ENCODE results near the gene GRIK4. TPM values are rescaled to one million over a fixed set of nuclear protein-coding genes. Genes with fewer than 3 reads are reported as not detected.
"Not testable (repeated sequence)": the region's sequence is repeated elsewhere in the genome, so short reads cannot be mapped to it uniquely, and the experiment has no call there.

The GRIK4 gene
- total RNA-seq, 3 donors from 2014 or later (not counting 1 experiment from before 2014, with no cell fraction given), result 2.2 to 32.3 (median 21.9) TPM

DNA sequence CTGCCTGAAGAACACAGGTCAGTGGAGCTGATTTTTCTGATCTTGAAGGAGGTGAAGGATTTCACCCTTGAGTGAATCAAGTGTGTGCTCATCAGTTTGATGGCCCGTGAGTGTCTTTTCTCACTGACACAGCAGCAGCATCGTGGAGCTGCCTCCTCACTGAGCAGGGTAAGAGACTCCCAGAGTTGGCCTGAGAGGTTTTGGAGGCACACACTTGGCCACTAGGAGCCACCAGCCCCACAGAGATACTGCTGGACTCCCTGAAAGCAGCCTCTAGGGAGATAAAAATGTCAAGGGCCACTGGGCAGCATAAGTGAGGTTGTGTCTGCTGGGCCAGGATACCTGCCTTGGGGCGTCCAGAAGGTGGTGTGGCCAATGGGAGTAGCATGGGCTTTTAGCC, 245.4 kb downstream of the GRIK4 start:
- no peaks in the 10 kb centered on the region for H3K36me3 ChIP-seq (ENCODE audit: control insufficient read depth, insufficient read depth, low read length)
- H3K4me1 Mint-ChIP-seq, result peaks cover 0 to 39% of the 10 kb centered on the region in 2 donors
- H3K27ac Mint-ChIP-seq, result peak overlapping the region in 1 of 2 donors; percentile 39
- ATAC-seq (peak; percentile 38 to 61 (median 48)), DNase-seq (no peak)
- intact Hi-C loops (cut with micrococcal nuclease), result no loop called here
- H3K27ac ChIP-seq (ENCODE audit: low read length), result no peak overlapping the region
- WGBS (ENCODE audit: insufficient coverage), result 80% methylated on average over 3 of the region's 3 CpGs
- no peak overlapping the region for H3K4me3 Mint-ChIP-seq
- H3K4me3 ChIP-seq (ENCODE audit: low read length), result no peak overlapping the region
- H3K4me1 ChIP-seq (ENCODE audit: control insufficient read depth, insufficient read depth, low read length), result no peaks in the 10 kb centered on the region
- H3K9me3 Mint-ChIP-seq, result no peaks in the 10 kb centered on the region
- TF ChIP-seq, protein P1, sequence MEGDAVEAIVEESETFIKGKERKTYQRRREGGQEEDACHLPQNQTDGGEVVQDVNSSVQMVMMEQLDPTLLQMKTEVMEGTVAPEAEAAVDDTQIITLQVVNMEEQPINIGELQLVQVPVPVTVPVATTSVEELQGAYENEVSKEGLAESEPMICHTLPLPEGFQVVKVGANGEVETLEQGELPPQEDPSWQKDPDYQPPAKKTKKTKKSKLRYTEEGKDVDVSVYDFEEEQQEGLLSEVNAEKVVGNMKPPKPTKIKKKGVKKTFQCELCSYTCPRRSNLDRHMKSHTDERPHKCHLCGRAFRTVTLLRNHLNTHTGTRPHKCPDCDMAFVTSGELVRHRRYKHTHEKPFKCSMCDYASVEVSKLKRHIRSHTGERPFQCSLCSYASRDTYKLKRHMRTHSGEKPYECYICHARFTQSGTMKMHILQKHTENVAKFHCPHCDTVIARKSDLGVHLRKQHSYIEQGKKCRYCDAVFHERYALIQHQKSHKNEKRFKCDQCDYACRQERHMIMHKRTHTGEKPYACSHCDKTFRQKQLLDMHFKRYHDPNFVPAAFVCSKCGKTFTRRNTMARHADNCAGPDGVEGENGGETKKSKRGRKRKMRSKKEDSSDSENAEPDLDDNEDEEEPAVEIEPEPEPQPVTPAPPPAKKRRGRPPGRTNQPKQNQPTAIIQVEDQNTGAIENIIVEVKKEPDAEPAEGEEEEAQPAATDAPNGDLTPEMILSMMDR (IDR thresholded peaks at IDR 0.05), result no peak
- H3K27me3 Mint-ChIP-seq (ENCODE audit: low read depth in 2 of 2), result no peaks in the 10 kb centered on the region
- H3K27me3 ChIP-seq (ENCODE audit: control insufficient read depth, insufficient read depth, low read length), result no peaks in the 10 kb centered on the region
- H3K36me3 Mint-ChIP-seq, result no peaks in the 10 kb centered on the region
- no peaks in the 10 kb centered on the region for H3K9me3 ChIP-seq (ENCODE audit: control insufficient read depth, insufficient read depth, low read length)

- WGBS (ENCODE audit: insufficient coverage), result 75% methylated on average over 2 of the region's 2 CpGs
- Mint-ChIP-seq H3K4me3 (no peak overlapping the region), H3K36me3 (no peaks in the 10 kb centered on the region), H3K4me1 (peaks cover 0 to 43% of the 10 kb centered on the region in 2 donors), H3K27me3 (ENCODE audit: low read depth in 2 of 2) (peaks cover 0 to 4% of the 10 kb centered on the region in 2 donors), H3K9me3 (no peaks in the 10 kb centered on the region), H3K27ac (peak overlapping the region in 1 of 2 donors; percentile 11)
- DNase-seq (no peak), ATAC-seq (peak in 1 of 3 donors; percentile 38)
- Histone ChIP-seq H3K9me3 (ENCODE audit: control insufficient read depth, insufficient read depth, low read length) (no peaks in the 10 kb centered on the region), H3K27me3 (ENCODE audit: control insufficient read depth, insufficient read depth, low read length) (no peaks in the 10 kb centered on the region), H3K36me3 (ENCODE audit: control insufficient read depth, insufficient read depth, low read length) (no peaks in the 10 kb centered on the region), H3K27ac (ENCODE audit: low read length) (no peak overlapping the region), H3K4me3 (ENCODE audit: low read length) (no peak overlapping the region), H3K4me1 (ENCODE audit: control insufficient read depth, insufficient read depth, low read length) (no peaks in the 10 kb centered on the region)
- TF ChIP-seq, protein P1 (IDR thresholded peaks at IDR 0.05), result no peak
- intact Hi-C loops (cut with micrococcal nuclease), result no loop called here
Measured at GRCh38 chr11:120759046-120759445, 247.5 kb downstream of the GRIK4 start.

GRCh38 chr11:120765710-120766109, 254.2 kb downstream of the GRIK4 start:
- H3K27ac ChIP-seq (ENCODE audit: low read length); DNase-seq; H3K36me3 ChIP-seq (ENCODE audit: control insufficient read depth, insufficient read depth, low read length); H3K4me3 Mint-ChIP-seq; H3K9me3 Mint-ChIP-seq; H3K4me1 ChIP-seq (ENCODE audit: control insufficient read depth, insufficient read depth, low read length); H3K27ac Mint-ChIP-seq; ATAC-seq; H3K4me3 ChIP-seq (ENCODE audit: low read length); H3K9me3 ChIP-seq (ENCODE audit: control insufficient read depth, insufficient read depth, low read length); H3K27me3 ChIP-seq (ENCODE audit: control insufficient read depth, insufficient read depth, low read length); intact Hi-C loops (cut with micrococcal nuclease): not testable (repeated sequence)
- 79% methylated on average over 2 of the region's 2 CpGs for WGBS (ENCODE audit: insufficient coverage)
- H3K27me3 Mint-ChIP-seq (ENCODE audit: low read depth in 2 of 2), result peaks cover 6 to 11% of the 10 kb centered on the region in 2 donors
- H3K4me1 Mint-ChIP-seq, result peaks cover 14 to 57% of the 10 kb centered on the region in 2 donors
- H3K36me3 Mint-ChIP-seq, result peaks cover 11% of the 10 kb centered on the region

- Mint-ChIP-seq H3K4me1 (peaks cover 14 to 57% of the 10 kb centered on the region in 2 donors), H3K27me3 (ENCODE audit: low read depth in 2 of 2) (peaks cover 6 to 11% of the 10 kb centered on the region in 2 donors), H3K36me3 (peaks cover 11% of the 10 kb centered on the region), H3K9me3 (peaks cover 3% of the 10 kb centered on the region in 2 donors), H3K27ac (no peak overlapping the region), H3K4me3 (no peak overlapping the region)
- Histone ChIP-seq H3K27ac (ENCODE audit: low read length) (no peak overlapping the region), H3K9me3 (ENCODE audit: control insufficient read depth, insufficient read depth, low read length) (peaks cover 8% of the 10 kb centered on the region), H3K4me1 (ENCODE audit: control insufficient read depth, insufficient read depth, low read length) (no peaks in the 10 kb centered on the region), H3K36me3 (ENCODE audit: control insufficient read depth, insufficient read depth, low read length) (no peaks in the 10 kb centered on the region), H3K4me3 (ENCODE audit: low read length) (no peak overlapping the region), H3K27me3 (ENCODE audit: control insufficient read depth, insufficient read depth, low read length) (peaks cover 4% of the 10 kb centered on the region)
- DNase-seq (no peak), ATAC-seq (no peak)
- 76% methylated on average over 7 of the region's 7 CpGs for WGBS (ENCODE audit: insufficient coverage)
- intact Hi-C loops (cut with micrococcal nuclease), result no loop called here
- TF ChIP-seq, protein P1 (IDR thresholded peaks at IDR 0.05), result no peak
Measured at GRCh38 chr11:120766318-120766717, 254.8 kb downstream of the GRIK4 start.

All from natural killer cell (primary cell).